GM12892 (cell line): Measurements from ENCODE around the gene BMP6.

Experiments used
- POLR2A ChIP-seq: IDR thresholded peaks from 2 replicates; pipeline ENCODE4 v1.6.1; 2011; ENCODE audit warnings: low read depth, low read length, control low read depth
- POLR2AphosphoS5 ChIP-seq: IDR thresholded peaks from 2 replicates; pipeline ENCODE4 v1.6.1; 2011; ENCODE audit warnings: low read depth, low read length, control low read depth

DNA sequence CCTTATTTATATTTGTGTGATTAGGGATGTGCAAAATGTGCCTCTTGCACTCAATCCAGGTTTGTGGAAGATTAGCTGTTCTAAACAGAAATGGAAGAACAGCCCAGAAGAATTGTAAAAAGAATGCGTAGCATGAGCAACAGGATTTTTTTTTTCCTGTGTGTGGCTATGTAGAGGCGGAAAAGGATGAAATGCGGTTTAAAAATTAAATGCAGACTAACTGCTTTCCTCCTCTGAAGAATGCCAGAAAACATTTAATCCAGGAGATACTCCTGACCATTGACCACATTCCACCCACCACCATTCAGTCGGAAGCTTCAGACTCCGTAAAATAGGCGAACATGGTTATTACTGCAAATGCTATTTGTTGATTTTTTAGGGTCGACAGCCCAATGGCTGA, 83.4 kb downstream of the BMP6 start:
- TF ChIP-seq POLR2AphosphoS5 (no peak), POLR2A (no peak)
